Measurements from ENCODE around the gene MOV10L1. TPM values are rescaled to one million over a fixed set of nuclear protein-coding genes. Genes with fewer than 3 reads are reported as not detected.

MOV10L1 gene
- total and polyA plus RNA-seq, 2 donors (not counting 3 experiments of a cell fraction or from before 2014, with no cell fraction given) = 27.6 to 37.6 TPM

DNA sequence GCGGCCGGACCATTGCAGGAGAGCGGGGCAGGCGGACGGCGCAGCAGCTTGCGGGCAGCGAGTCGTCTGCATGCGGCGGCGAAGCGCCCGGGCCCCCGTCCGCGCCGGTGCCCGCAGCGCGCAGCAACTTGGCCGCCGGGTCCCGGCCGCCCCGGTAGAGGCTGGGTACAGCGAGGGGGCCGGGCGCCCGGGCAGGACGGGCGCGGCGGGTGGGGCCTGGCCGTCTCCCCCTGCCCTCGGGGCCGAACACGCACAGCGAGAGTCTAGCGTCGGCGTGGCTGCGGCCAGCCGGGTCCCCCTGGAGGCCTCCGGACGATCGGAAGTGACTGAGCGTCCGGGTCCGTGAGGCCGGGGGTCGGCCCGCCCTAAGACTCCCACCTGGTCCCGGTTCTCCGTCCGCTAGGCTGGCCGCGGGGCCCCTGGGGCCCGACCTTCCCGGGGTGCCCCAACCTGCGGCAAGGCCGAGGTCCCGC, 95.1 kb downstream of the MOV10L1 start:
- H3K4me2 ChIP-seq (ENCODE audit: insufficient read depth, low read length) = peak overlapping the region; percentile 50
- H3K4me1 ChIP-seq (ENCODE audit: control insufficient read depth, extremely low read depth, insufficient read depth, low read length) = peaks cover 25% of the 10 kb centered on the region
- H3K9ac ChIP-seq (replicated peaks; ENCODE audit: extremely low read depth, insufficient read depth, low read length) = peak overlapping the region; percentile 45
- no peaks in the 10 kb centered on the region for H3K36me3 ChIP-seq (ENCODE audit: control insufficient read depth in 2 of 2, extremely low read depth in 1 of 2, insufficient read depth in 2 of 2, low read length in 2 of 2)
- H3K79me2 ChIP-seq (ENCODE audit: control insufficient read depth, insufficient read depth, low read length) = peaks cover 37% of the 10 kb centered on the region
- H3K9me1 ChIP-seq (replicated peaks; ENCODE audit: control insufficient read depth, extremely low read depth, insufficient read depth, low read length) = no peaks in the 10 kb centered on the region
- FAIRE-seq (no peak), DNase-seq (ENCODE audit: low read depth, low spot score) (no peak)
- ChIA-PET POLR2A (no interaction called here), CTCF (interaction anchor here (1.2 kb wide), 1 partner anchor 36 kb away, joined by 6 read pairs; no protein-coding TSS in a partner anchor)
- no peaks in the 10 kb centered on the region for H3K27me3 ChIP-seq (ENCODE audit: control insufficient read depth in 2 of 2, insufficient read depth in 2 of 2, low read length in 2 of 2)
- no peak for TF ChIP-seq POLR2AphosphoS5 (IDR thresholded peaks at IDR 0.05; ENCODE audit: insufficient read depth, low read depth, low read length)
- TF ChIP-seq, protein P1, sequence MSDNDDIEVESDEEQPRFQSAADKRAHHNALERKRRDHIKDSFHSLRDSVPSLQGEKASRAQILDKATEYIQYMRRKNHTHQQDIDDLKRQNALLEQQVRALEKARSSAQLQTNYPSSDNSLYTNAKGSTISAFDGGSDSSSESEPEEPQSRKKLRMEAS (IDR thresholded peaks at IDR 0.05; ENCODE audit: insufficient read depth, insufficient read length) = no peak
- TF ChIP-seq GATA2 (IDR thresholded peaks at IDR 0.05; ENCODE audit: insufficient read depth, insufficient read length, low read depth, low read length) = no peak
- no peak for TF ChIP-seq EZH2 (IDR thresholded peaks at IDR 0.05; ENCODE audit: borderline replicate concordance, low read depth, low read length, severe bottlenecking)
- TF ChIP-seq, protein P2, sequence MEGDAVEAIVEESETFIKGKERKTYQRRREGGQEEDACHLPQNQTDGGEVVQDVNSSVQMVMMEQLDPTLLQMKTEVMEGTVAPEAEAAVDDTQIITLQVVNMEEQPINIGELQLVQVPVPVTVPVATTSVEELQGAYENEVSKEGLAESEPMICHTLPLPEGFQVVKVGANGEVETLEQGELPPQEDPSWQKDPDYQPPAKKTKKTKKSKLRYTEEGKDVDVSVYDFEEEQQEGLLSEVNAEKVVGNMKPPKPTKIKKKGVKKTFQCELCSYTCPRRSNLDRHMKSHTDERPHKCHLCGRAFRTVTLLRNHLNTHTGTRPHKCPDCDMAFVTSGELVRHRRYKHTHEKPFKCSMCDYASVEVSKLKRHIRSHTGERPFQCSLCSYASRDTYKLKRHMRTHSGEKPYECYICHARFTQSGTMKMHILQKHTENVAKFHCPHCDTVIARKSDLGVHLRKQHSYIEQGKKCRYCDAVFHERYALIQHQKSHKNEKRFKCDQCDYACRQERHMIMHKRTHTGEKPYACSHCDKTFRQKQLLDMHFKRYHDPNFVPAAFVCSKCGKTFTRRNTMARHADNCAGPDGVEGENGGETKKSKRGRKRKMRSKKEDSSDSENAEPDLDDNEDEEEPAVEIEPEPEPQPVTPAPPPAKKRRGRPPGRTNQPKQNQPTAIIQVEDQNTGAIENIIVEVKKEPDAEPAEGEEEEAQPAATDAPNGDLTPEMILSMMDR (IDR thresholded peaks at IDR 0.05; ENCODE audit: extremely low read depth in 1 of 2, insufficient read depth in 1 of 2, low read depth in 1 of 2, low read length in 2 of 2) = peak in 1 of 2 donors; percentile 2
- TF ChIP-seq POLR2A (IDR thresholded peaks at IDR 0.05; ENCODE audit: low read depth, low read length) = peak; percentile 25
- no peak for TF ChIP-seq MYC (IDR thresholded peaks at IDR 0.05; ENCODE audit: low read depth, low read length)
- no peak for TF ChIP-seq JUN (IDR thresholded peaks at IDR 0.05; ENCODE audit: borderline replicate concordance, insufficient read depth, insufficient read length, low read depth)
- TF ChIP-seq FOS (IDR thresholded peaks at IDR 0.05; ENCODE audit: borderline replicate concordance, insufficient read depth, low read length) = no peak
- intact Hi-C loops (cut with micrococcal nuclease) (no loop called here), dilution Hi-C loops (cut with MboI; ENCODE audit: extremely low pct_ligation_motif_present, low sequenced_read_pairs) (no loop called here)
- no peaks in the 10 kb centered on the region for H4K20me1 ChIP-seq (replicated peaks; ENCODE audit: control insufficient read depth, extremely low read depth, insufficient read depth, low read length)
- BruUV-seq (replicated peaks) = no TSS peak
- peak overlapping the region; percentile 92 for H2AFZ ChIP-seq (ENCODE audit: low read depth, low read length)
- H3K9me3 ChIP-seq (replicated peaks; ENCODE audit: control insufficient read depth, insufficient read depth, low read length) = no peaks in the 10 kb centered on the region
- peak overlapping the region; percentile 10 for H3K27ac ChIP-seq (ENCODE audit: insufficient read depth, low read depth, low read length)
- H3K4me3 ChIP-seq (replicated peaks in 1 of 3; ENCODE audit: insufficient read depth in 1 of 3, low read depth in 1 of 3, low read length in 3 of 3) = peak overlapping the region in 2 of 3 experiments; percentile 16 to 40

All from endothelial cell of umbilical vein (primary cell).